ENCODE results near the gene GRIA4. TPM values are rescaled to one million over a fixed set of nuclear protein-coding genes. Genes with fewer than 3 reads are reported as not detected.

The GRIA4 gene
- total RNA-seq, 3 donors from 2014 or later (not counting 1 experiment from before 2014, with no cell fraction given), result not detected

GRCh38 chr11:105693075-105693759 lies 83.3 kb downstream of the GRIA4 start:
- no peak for DNase-seq
- H3K4me3 ChIP-seq (ENCODE audit: low read length), result no peak overlapping the region
- WGBS (ENCODE audit: insufficient coverage), result 0% methylated on average over 1 of the region's 2 CpGs
- Mint-ChIP-seq H3K27me3 (ENCODE audit: low read depth in 2 of 2) (no peaks in the 10 kb centered on the region), H3K36me3 (no peaks in the 10 kb centered on the region), H3K4me3 (no peak overlapping the region), H3K27ac (no peak overlapping the region), H3K9me3 (peaks cover 4 to 9% of the 10 kb centered on the region in 2 donors), H3K4me1 (no peaks in the 10 kb centered on the region)
- no peak overlapping the region for H3K27ac ChIP-seq (ENCODE audit: low read length)
- intact Hi-C loops (cut with micrococcal nuclease), result no loop called here
- ATAC-seq, result no peak
- no peaks in the 10 kb centered on the region for H3K27me3 ChIP-seq (ENCODE audit: control insufficient read depth, insufficient read depth, low read length)
- no peaks in the 10 kb centered on the region for H3K9me3 ChIP-seq (ENCODE audit: control insufficient read depth, insufficient read depth, low read length)
- H3K36me3 ChIP-seq (ENCODE audit: control insufficient read depth, insufficient read depth, low read length), result no peaks in the 10 kb centered on the region
- no peaks in the 10 kb centered on the region for H3K4me1 ChIP-seq (ENCODE audit: control insufficient read depth, insufficient read depth, low read length)
- TF ChIP-seq CTCF (IDR thresholded peaks at IDR 0.05), result no peak

- ATAC-seq (no peak), DNase-seq (no peak)
- WGBS (ENCODE audit: insufficient coverage), result 63% methylated on average over 1 of the region's 2 CpGs
- Histone ChIP-seq H3K4me1 (ENCODE audit: control insufficient read depth, insufficient read depth, low read length) (no peaks in the 10 kb centered on the region), H3K36me3 (ENCODE audit: control insufficient read depth, insufficient read depth, low read length) (no peaks in the 10 kb centered on the region), H3K4me3 (ENCODE audit: low read length) (no peak overlapping the region), H3K27me3 (ENCODE audit: control insufficient read depth, insufficient read depth, low read length) (no peaks in the 10 kb centered on the region), H3K27ac (ENCODE audit: low read length) (no peak overlapping the region), H3K9me3 (ENCODE audit: control insufficient read depth, insufficient read depth, low read length) (no peaks in the 10 kb centered on the region)
- TF ChIP-seq CTCF (IDR thresholded peaks at IDR 0.05), result no peak
- H3K4me1 Mint-ChIP-seq, result peaks cover 0 to 5% of the 10 kb centered on the region in 2 donors
- intact Hi-C loops (cut with micrococcal nuclease), result no loop called here
- H3K27me3 Mint-ChIP-seq (ENCODE audit: low read depth in 2 of 2), result no peaks in the 10 kb centered on the region
- peaks cover 7 to 8% of the 10 kb centered on the region in 2 donors for H3K9me3 Mint-ChIP-seq
- no peaks in the 10 kb centered on the region for H3K36me3 Mint-ChIP-seq
- no peak overlapping the region for H3K27ac Mint-ChIP-seq
- no peak overlapping the region for H3K4me3 Mint-ChIP-seq
Observed at GRCh38 chr11:105696000-105696399, 86.1 kb downstream of the GRIA4 start.

- Mint-ChIP-seq H3K27me3 (ENCODE audit: low read depth in 2 of 2) (no peaks in the 10 kb centered on the region), H3K4me1 (peaks cover 0 to 5% of the 10 kb centered on the region in 2 donors), H3K9me3 (peaks cover 7 to 8% of the 10 kb centered on the region in 2 donors), H3K27ac (no peak overlapping the region), H3K4me3 (no peak overlapping the region), H3K36me3 (no peaks in the 10 kb centered on the region)
- ATAC-seq (no peak), DNase-seq (no peak)
- TF ChIP-seq CTCF (IDR thresholded peaks at IDR 0.05), result no peak
- H3K27me3 ChIP-seq (ENCODE audit: control insufficient read depth, insufficient read depth, low read length), result no peaks in the 10 kb centered on the region
- no peaks in the 10 kb centered on the region for H3K9me3 ChIP-seq (ENCODE audit: control insufficient read depth, insufficient read depth, low read length)
- H3K36me3 ChIP-seq (ENCODE audit: control insufficient read depth, insufficient read depth, low read length), result no peaks in the 10 kb centered on the region
- no peak overlapping the region for H3K4me3 ChIP-seq (ENCODE audit: low read length)
- no peak overlapping the region for H3K27ac ChIP-seq (ENCODE audit: low read length)
- intact Hi-C loops (cut with micrococcal nuclease), result no loop called here
- 71% methylated on average over 1 of the region's 1 CpG for WGBS (ENCODE audit: insufficient coverage)
- H3K4me1 ChIP-seq (ENCODE audit: control insufficient read depth, insufficient read depth, low read length), result no peaks in the 10 kb centered on the region
Observed at GRCh38 chr11:105697291-105697690, 87.4 kb downstream of the GRIA4 start.

GRCh38 chr11:105699203-105699602 lies 89.3 kb downstream of the GRIA4 start:
- Histone ChIP-seq H3K27me3 (ENCODE audit: control insufficient read depth, insufficient read depth, low read length) (no peaks in the 10 kb centered on the region), H3K36me3 (ENCODE audit: control insufficient read depth, insufficient read depth, low read length) (no peaks in the 10 kb centered on the region), H3K27ac (ENCODE audit: low read length) (no peak overlapping the region), H3K9me3 (ENCODE audit: control insufficient read depth, insufficient read depth, low read length) (no peaks in the 10 kb centered on the region), H3K4me1 (ENCODE audit: control insufficient read depth, insufficient read depth, low read length) (no peaks in the 10 kb centered on the region), H3K4me3 (ENCODE audit: low read length) (no peak overlapping the region)
- H3K36me3 Mint-ChIP-seq, result no peaks in the 10 kb centered on the region
- DNase-seq, result no peak
- 18% methylated on average over 2 of the region's 3 CpGs for WGBS (ENCODE audit: insufficient coverage)
- no peak for TF ChIP-seq CTCF (IDR thresholded peaks at IDR 0.05)
- H3K27me3 Mint-ChIP-seq (ENCODE audit: low read depth in 2 of 2), result no peaks in the 10 kb centered on the region
- intact Hi-C loops (cut with micrococcal nuclease), result no loop called here
- H3K9me3 Mint-ChIP-seq, result peaks cover 7 to 8% of the 10 kb centered on the region in 2 donors
- H3K4me3 Mint-ChIP-seq, result no peak overlapping the region
- no peak overlapping the region for H3K27ac Mint-ChIP-seq
- ATAC-seq, result no peak
- H3K4me1 Mint-ChIP-seq, result peaks cover 0 to 5% of the 10 kb centered on the region in 2 donors
